Measurements from ENCODE around the gene HNRNPM.

GRCh38 chr19:8413629-8413995 lies 31.2 kb upstream of the HNRNPM start:
- TF ChIP-seq SP1 (IDR thresholded peaks at IDR 0.05; ENCODE audit: low read depth) = no peak
- no peak for TF ChIP-seq TCF7L2 (IDR thresholded peaks at IDR 0.05; ENCODE audit: borderline replicate concordance, extremely low read depth, insufficient read depth, insufficient read length)
- no peak for TF ChIP-seq ZFX (IDR thresholded peaks at IDR 0.05)
- TF ChIP-seq YY1 (IDR thresholded peaks at IDR 0.05; ENCODE audit: extremely low read depth, insufficient replicate concordance, low read depth, low read length) = no peak
- no peak for TF ChIP-seq EZH2phosphoT487 (IDR thresholded peaks at IDR 0.05; ENCODE audit: borderline replicate concordance)
- TF ChIP-seq CTCF (IDR thresholded peaks at IDR 0.05 in 2 of 3, conservative IDR thresholded peaks at IDR 0.05 in 1 of 3; ENCODE audit: borderline replicate concordance in 1 of 3, insufficient read depth in 1 of 3, low read depth in 2 of 3, low read length in 2 of 3) = no peak
- no peak for TF ChIP-seq POLR2AphosphoS5 (IDR thresholded peaks at IDR 0.05; ENCODE audit: low read depth, low read length)
- TF ChIP-seq SIN3A (IDR thresholded peaks at IDR 0.05; ENCODE audit: low read depth) = no peak
- TF ChIP-seq POLR2A (IDR thresholded peaks at IDR 0.05; ENCODE audit: borderline replicate concordance, extremely low read depth, insufficient read depth, insufficient read length) = no peak
- no peak for TF ChIP-seq RAD21 (IDR thresholded peaks at IDR 0.05; ENCODE audit: low read depth)
- TF ChIP-seq ATF3 (IDR thresholded peaks at IDR 0.05) = no peak

Data from HCT116 (cell line).